HepG2 (cell line): ENCODE data around the gene LYPLA2. TPM values are rescaled to one million over a fixed set of nuclear protein-coding genes. Genes with fewer than 3 reads are reported as not detected.

Source experiments
- CC2D1A ChIP-seq: sonication (generic); formaldehyde crosslinking; IDR thresholded peaks from 2 replicates; pipeline ENCODE4 v1.8.1; 2023; ENCODE audit warnings: mild to moderate bottlenecking, missing genetic modification reagents
- KDM5A ChIP-seq: fragments of 200-600 bp; sonication (generic); IDR thresholded peaks from 2 replicates; pipeline ENCODE4 v1.7.0; 2018; ENCODE audit warnings: antibody characterized with exemption, mild to moderate bottlenecking, low read length, borderline replicate concordance
- MXD4 ChIP-seq: IDR thresholded peaks from 2 replicates; pipeline ENCODE4 v1.6.1; 2016; ENCODE audit warnings: mild to moderate bottlenecking, missing biosample characterization, missing genetic modification reagents
- NFKB2 ChIP-seq: sonication (generic); formaldehyde crosslinking; IDR thresholded peaks from 2 replicates; pipeline ENCODE4 v1.4.0; 2020; ENCODE audit warnings: missing genetic modification reagents, borderline replicate concordance
- RFXAP ChIP-seq: sonication (generic); formaldehyde crosslinking; IDR thresholded peaks from 2 replicates; pipeline ENCODE4 v1.4.0; 2020; ENCODE audit warnings: missing genetic modification reagents, borderline replicate concordance
- SUZ12 ChIP-seq: fragments of 150-350 bp; IDR thresholded peaks from 2 replicates; pipeline ENCODE4 v1.6.1; 2014; ENCODE audit warnings: low read depth, low read length
- ZNF232 ChIP-seq: sonication (generic); formaldehyde crosslinking; IDR thresholded peaks from 2 replicates; pipeline ENCODE4 v1.4.0; 2020; ENCODE audit warnings: missing genetic modification reagents, borderline replicate concordance
- ZNF33B ChIP-seq: sonication (generic); formaldehyde crosslinking; IDR thresholded peaks from 2 replicates; pipeline ENCODE4 v1.5.1; 2020; ENCODE audit warnings: mild to moderate bottlenecking, missing genetic modification reagents
- ZNF605 ChIP-seq: sonication (generic); formaldehyde crosslinking; IDR thresholded peaks from 2 replicates; pipeline ENCODE4 v1.8.0; 2022; ENCODE audit warnings: mild to moderate bottlenecking, missing genetic modification reagents
- ZNF678 ChIP-seq: sonication (generic); formaldehyde crosslinking; IDR thresholded peaks from 2 replicates; pipeline ENCODE4 v1.4.0; 2020; ENCODE audit warnings: mild to moderate bottlenecking, missing genetic modification reagents
- ZNF766 ChIP-seq: sonication (generic); formaldehyde crosslinking; IDR thresholded peaks from 2 replicates; pipeline ENCODE4 v1.5.0; 2020; ENCODE audit warnings: missing genetic modification reagents, borderline replicate concordance
- polyA plus RNA-seq, 8 experiments: library from polyadenylated mRNA; depleted of rRNA in 3 of 8; stranded (reverse) in 7 of 8; unstranded in 1 of 8; fragments of >200 nt; fragmentation: Illumina TruSeq in 4 of 8; extraction: Trizol in 4 of 8; gene quantifications; 2 replicates each; pipeline versions ENCODE4 v1.2.1 to v1.2.3, GENCODE V29; 2011 to 2016; ENCODE audit warnings: low read depth in 4 of 8, missing spikeins in 1 of 8, mixed read lengths in 1 of 8; ENCODE audit not compliant: insufficient read depth in 1 of 8
- total RNA-seq, 5 experiments: library from RNA; depleted of rRNA; stranded (reverse); fragments of >200 nt; fragmentation: Illumina TruSeq; extraction: Trizol; gene quantifications; 2 replicates each; pipeline ENCODE4 v1.2.3, GENCODE V29; 2016; ENCODE audit warnings: low read depth in 1 of 5
- TF ChIP-seq, protein P1 (sequence below), 2 experiments: sonication (generic) in 1 of 2; formaldehyde crosslinking in 1 of 2; IDR thresholded peaks; 2 replicates each; pipeline versions ENCODE4 v1.5.1 to v1.6.1; 2011 to 2020; ENCODE audit warnings: borderline replicate concordance in 1 of 2, low read depth in 1 of 2, low read length in 1 of 2, mild to moderate bottlenecking in 1 of 2, missing genetic modification reagents in 1 of 2, moderate library complexity in 1 of 2
- TF ChIP-seq, protein P2 (sequence below): IDR thresholded peaks from 2 replicates; pipeline ENCODE4 v1.6.1; 2016
- TF ChIP-seq, protein P3 (sequence below): sonication (generic); formaldehyde crosslinking; conservative IDR thresholded peaks from 2 replicates; pipeline ENCODE4 v1.8.0; 2022; ENCODE audit warnings: low read depth, missing genetic modification reagents
- TF ChIP-seq, protein P4 (sequence below): IDR thresholded peaks from 2 replicates; pipeline ENCODE4 v1.6.1; 2016; ENCODE audit warnings: low read depth, borderline replicate concordance
- TF ChIP-seq, protein P5 (sequence below): sonication (generic); formaldehyde crosslinking; IDR thresholded peaks from 2 replicates; pipeline ENCODE4 v1.5.0; 2020; ENCODE audit warnings: mild to moderate bottlenecking, low read depth, missing genetic modification reagents, borderline replicate concordance
- TF ChIP-seq, protein P6 (sequence below): sonication (generic); formaldehyde crosslinking; IDR thresholded peaks from 2 replicates; pipeline ENCODE4 v1.8.1; 2023; ENCODE audit warnings: missing genetic modification reagents, inconsistent platforms, borderline replicate concordance
- TF ChIP-seq, protein P7 (sequence below): sonication (generic); formaldehyde crosslinking; IDR thresholded peaks from 2 replicates; pipeline ENCODE4 v1.5.0; 2020; ENCODE audit warnings: mild to moderate bottlenecking, missing genetic modification reagents
- TF ChIP-seq, protein P8 (sequence below): sonication (generic); formaldehyde crosslinking; IDR thresholded peaks from 2 replicates; pipeline ENCODE4 v1.9.0; 2022; ENCODE audit warnings: low read depth, missing genetic modification reagents

Gene LYPLA2
- total and polyA plus RNA-seq, 2 of the 13 experiments (the other 11 are each of a cell fraction or from before 2014, with no cell fraction given) = 72.1 to 73.2 TPM

DNA sequence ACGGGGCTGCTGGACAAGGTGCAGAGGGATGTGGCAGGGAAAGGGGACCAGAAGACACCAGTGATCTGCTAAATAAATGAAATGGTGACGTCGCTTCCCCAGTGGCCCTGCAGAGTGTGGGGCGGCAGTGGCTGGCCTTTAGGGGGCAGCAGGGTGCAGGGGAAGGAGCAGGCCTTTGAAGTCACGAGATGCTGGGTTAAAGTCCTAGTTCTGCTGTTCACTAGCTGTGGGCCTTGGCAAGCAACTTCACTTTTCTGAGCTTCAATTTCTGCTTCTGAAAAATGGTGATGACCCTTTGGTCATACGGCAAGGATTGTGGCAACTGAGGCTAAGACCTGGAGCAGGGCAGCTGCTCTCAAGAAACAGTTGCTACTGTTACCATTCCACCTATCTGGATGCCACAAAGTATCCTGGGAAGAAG lies 18.8 kb downstream of the LYPLA2 start (continued):
- TF ChIP-seq, protein P1, sequence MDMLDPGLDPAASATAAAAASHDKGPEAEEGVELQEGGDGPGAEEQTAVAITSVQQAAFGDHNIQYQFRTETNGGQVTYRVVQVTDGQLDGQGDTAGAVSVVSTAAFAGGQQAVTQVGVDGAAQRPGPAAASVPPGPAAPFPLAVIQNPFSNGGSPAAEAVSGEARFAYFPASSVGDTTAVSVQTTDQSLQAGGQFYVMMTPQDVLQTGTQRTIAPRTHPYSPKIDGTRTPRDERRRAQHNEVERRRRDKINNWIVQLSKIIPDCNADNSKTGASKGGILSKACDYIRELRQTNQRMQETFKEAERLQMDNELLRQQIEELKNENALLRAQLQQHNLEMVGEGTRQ (IDR thresholded peaks at IDR 0.05; ENCODE audit: low read depth, low read length) = no peak; the same call in 1 of the 2 replicates
- TF ChIP-seq, protein P1 (CRISPR knock-in tag; IDR thresholded peaks at IDR 0.05; ENCODE audit: borderline replicate concordance) = peak; percentile 57; the same call in 1 of the 2 replicates
- TF ChIP-seq SUZ12 (no peak), NFKB2 (no peak; the same call in 1 of the 2 replicates), CC2D1A (CRISPR knock-in tag) (no peak), ZNF766 (no peak), ZNF232 (CRISPR knock-in tag) (no peak), RFXAP (no peak), ZNF33B (CRISPR knock-in tag) (no peak), KDM5A (no peak), ZNF678 (CRISPR knock-in tag) (no peak), ZNF605 (CRISPR knock-in tag) (no peak), MXD4 (no peak)
- TF ChIP-seq, protein P2, sequence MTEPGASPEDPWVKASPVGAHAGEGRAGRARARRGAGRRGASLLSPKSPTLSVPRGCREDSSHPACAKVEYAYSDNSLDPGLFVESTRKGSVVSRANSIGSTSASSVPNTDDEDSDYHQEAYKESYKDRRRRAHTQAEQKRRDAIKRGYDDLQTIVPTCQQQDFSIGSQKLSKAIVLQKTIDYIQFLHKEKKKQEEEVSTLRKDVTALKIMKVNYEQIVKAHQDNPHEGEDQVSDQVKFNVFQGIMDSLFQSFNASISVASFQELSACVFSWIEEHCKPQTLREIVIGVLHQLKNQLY (CRISPR knock-in tag) = no peak
- TF ChIP-seq, protein P3, sequence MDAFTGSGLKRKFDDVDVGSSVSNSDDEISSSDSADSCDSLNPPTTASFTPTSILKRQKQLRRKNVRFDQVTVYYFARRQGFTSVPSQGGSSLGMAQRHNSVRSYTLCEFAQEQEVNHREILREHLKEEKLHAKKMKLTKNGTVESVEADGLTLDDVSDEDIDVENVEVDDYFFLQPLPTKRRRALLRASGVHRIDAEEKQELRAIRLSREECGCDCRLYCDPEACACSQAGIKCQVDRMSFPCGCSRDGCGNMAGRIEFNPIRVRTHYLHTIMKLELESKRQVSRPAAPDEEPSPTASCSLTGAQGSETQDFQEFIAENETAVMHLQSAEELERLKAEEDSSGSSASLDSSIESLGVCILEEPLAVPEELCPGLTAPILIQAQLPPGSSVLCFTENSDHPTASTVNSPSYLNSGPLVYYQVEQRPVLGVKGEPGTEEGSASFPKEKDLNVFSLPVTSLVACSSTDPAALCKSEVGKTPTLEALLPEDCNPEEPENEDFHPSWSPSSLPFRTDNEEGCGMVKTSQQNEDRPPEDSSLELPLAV = no peak
- TF ChIP-seq, protein P4, sequence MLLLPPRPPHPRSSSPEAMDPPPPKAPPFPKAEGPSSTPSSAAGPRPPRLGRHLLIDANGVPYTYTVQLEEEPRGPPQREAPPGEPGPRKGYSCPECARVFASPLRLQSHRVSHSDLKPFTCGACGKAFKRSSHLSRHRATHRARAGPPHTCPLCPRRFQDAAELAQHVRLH (CRISPR knock-in tag) = no peak
- TF ChIP-seq, protein P5, sequence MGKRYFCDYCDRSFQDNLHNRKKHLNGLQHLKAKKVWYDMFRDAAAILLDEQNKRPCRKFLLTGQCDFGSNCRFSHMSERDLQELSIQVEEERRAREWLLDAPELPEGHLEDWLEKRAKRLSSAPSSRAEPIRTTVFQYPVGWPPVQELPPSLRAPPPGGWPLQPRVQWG (CRISPR knock-in tag) = no peak
- TF ChIP-seq, protein P6, sequence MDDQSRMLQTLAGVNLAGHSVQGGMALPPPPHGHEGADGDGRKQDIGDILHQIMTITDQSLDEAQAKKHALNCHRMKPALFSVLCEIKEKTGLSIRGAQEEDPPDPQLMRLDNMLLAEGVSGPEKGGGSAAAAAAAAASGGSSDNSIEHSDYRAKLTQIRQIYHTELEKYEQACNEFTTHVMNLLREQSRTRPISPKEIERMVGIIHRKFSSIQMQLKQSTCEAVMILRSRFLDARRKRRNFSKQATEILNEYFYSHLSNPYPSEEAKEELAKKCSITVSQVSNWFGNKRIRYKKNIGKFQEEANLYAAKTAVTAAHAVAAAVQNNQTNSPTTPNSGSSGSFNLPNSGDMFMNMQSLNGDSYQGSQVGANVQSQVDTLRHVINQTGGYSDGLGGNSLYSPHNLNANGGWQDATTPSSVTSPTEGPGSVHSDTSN (CRISPR knock-in tag) = no peak
- TF ChIP-seq, protein P7, sequence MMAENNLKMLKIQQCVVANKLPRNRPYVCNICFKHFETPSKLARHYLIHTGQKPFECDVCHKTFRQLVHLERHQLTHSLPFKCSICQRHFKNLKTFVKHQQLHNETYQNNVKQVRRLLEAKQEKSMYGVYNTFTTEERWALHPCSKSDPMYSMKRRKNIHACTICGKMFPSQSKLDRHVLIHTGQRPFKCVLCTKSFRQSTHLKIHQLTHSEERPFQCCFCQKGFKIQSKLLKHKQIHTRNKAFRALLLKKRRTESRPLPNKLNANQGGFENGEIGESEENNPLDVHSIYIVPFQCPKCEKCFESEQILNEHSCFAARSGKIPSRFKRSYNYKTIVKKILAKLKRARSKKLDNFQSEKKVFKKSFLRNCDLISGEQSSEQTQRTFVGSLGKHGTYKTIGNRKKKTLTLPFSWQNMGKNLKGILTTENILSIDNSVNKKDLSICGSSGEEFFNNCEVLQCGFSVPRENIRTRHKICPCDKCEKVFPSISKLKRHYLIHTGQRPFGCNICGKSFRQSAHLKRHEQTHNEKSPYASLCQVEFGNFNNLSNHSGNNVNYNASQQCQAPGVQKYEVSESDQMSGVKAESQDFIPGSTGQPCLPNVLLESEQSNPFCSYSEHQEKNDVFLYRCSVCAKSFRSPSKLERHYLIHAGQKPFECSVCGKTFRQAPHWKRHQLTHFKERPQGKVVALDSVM (CRISPR knock-in tag) = no peak
- TF ChIP-seq, protein P8, sequence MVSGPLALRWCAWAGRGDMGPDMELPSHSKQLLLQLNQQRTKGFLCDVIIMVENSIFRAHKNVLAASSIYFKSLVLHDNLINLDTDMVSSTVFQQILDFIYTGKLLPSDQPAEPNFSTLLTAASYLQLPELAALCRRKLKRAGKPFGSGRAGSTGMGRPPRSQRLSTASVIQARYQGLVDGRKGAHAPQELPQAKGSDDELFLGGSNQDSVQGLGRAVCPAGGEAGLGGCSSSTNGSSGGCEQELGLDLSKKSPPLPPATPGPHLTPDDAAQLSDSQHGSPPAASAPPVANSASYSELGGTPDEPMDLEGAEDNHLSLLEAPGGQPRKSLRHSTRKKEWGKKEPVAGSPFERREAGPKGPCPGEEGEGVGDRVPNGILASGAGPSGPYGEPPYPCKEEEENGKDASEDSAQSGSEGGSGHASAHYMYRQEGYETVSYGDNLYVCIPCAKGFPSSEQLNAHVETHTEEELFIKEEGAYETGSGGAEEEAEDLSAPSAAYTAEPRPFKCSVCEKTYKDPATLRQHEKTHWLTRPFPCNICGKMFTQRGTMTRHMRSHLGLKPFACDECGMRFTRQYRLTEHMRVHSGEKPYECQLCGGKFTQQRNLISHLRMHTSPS = no peak
